ENCODE results near the gene EIF6. TPM values are rescaled to one million over a fixed set of nuclear protein-coding genes. Genes with fewer than 3 reads are reported as not detected.
"Not testable (repeated sequence)": the region's sequence is repeated elsewhere in the genome, so short reads cannot be mapped to it uniquely, and the experiment has no call there.

EIF6 gene
- total RNA-seq, 1 experiment from 2014 or later, result 435 TPM

DNA sequence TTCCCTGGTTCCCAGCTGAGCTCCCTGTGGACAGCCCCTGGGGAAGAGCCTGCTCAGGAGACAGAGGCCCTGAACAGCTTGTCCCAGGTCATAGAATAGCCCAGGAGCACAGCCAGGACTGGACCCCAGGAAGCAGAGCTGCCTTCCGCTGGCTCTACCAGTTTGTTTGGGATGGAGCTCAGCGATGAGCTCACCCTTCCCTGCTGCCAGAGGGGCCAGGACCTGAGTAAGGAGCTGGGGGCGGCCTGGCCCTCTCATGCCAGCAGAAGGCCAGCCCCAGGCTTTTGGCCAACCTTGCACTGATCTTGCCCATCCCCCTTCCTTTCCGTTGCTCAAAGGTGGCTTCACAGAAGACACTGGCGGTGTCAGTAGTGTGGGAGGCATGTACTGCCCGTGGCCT, 24.1 kb downstream of the EIF6 start:
- no peak for DNase-seq (ENCODE audit: low read depth)

DNA sequence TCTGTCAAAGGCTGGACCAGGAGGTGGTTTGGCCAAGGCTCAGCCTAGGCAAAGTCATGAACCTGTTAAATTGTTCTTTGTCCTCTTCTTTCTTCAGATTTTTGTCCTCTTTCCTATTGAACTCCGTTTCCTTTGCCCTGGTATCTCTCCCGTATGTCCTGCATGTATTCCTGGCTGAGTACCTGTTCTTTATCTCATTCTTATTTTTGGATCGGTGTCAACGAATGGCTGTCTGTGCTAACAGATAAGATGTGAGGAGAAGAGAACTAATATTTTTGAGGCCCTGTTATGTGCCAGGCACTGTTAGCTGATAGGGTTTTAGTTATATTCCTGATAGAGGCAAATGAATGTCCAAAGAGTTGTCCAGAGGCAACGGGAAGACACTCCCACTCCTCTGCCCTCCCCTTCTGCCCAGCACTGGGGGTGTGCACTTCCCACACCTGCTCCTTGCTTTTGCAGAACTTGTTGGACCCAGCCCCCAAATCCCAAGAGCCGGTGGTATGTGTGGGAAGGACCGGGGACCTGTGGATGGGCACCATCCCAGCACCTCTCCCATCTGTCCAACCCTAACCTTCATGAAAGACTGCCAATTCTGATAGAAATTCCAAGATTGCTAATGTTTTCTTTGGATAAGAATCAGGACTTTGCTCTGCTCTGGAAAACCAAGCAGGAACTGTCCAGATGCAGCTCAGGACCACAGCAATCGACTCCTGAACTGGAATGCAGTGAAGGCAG, 27.2 kb downstream of the EIF6 start:
- DNase-seq (ENCODE audit: low read depth), result peak; percentile 80

DNA sequence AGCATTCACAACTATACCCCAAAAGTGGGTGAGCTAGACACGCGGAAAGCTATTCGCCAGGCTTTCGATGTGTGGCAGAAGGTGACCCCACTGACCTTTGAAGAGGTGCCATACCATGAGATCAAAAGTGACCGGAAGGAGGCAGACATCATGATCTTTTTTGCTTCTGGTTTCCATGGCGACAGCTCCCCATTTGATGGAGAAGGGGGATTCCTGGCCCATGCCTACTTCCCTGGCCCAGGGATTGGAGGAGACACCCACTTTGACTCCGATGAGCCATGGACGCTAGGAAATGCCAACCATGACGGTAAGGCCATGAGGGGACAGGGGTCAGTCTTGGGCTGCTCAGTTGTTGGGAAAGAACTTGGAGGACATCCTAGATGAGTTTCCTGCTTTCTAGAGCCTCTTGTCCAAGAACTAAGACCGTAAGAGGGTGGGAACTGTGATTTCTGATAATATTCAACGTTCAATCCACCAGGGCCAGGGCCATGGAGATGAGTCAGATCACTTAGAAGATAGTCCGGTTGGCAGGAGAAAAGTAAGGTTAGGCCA, 30.0 kb downstream of the EIF6 start:
- no peak for DNase-seq (ENCODE audit: low read depth)

DNA sequence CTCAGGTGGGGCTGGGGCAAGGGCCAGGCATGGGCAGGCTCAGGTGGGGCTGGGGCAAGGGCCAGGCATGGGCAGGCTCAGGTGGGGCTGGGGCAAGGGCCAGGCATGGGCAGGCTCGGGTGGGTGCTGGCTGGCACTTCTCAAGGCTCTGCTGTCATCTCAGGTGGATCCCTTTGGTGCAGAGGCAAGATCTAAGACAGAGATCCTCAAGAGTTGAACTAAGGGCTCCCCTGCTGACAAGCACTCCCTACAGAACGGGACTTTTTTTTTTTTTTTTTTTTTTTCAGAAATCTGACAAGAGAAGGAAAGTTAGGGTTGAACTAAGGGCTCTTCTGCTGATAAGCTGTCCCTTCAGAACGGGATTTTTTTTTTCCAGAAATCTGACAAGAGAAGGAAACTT, 31.6 kb downstream of the EIF6 start:
- no peak for DNase-seq (ENCODE audit: low read depth)

DNA sequence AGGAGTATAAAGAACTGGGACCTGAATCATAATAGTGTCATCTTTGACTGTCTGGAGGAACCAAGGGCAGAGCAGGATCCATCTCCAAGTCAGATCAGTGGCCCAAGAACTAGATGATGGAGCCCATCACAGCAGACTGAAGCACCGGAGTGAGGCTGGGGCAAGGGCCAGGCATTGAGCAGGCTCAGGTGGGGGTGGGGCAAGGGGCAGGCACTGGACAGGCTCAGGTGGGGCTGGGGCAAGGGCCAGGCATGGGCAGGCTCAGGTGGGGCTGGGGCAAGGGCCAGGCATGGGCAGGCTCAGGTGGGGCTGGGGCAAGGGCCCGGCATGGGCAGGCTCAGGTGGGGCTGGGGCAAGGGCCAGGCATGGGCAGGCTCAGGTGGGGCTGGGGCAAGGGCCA, 32.0 kb downstream of the EIF6 start:
- not testable (repeated sequence) for DNase-seq (ENCODE audit: low read depth)

DNA sequence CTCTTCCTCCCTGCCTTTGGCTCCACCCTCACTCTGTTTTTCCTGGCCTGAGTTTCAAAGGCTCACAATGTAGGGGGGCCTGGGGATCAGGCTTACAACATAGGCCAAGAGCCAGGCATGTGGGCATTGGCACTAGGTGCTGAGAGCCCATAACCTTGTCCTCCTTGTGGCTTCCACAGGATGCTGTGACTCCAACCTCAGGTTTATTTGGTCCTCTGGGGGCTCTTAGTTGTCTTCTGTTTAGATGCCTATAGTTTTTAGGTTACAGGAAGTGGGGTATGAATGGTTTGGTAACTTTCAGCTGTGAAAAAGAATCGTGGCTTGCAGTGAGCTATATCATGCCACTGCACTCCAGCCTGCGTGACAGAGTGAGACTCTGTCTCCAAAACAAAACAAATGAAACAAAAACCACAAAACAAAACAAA, 32.5 kb downstream of the EIF6 start:
- no peak for DNase-seq (ENCODE audit: low read depth)

DNA sequence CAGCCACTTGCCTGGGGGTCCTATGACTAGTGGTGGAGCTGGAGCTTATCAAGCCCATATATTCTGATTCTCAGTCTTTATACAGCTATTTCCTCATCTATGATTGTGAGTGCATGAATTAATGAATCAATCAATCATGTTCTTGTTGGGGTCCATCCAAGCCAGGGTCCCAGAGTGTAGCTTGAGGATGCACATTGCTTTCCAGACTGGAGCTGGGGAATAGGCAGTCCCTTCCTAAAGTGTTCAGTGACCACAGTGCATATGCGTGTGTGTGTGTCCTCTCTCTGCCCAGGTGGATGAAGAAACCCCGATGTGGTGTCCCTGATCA, 33.0 kb downstream of the EIF6 start:
- DNase-seq (ENCODE audit: low read depth), result no peak

DNA sequence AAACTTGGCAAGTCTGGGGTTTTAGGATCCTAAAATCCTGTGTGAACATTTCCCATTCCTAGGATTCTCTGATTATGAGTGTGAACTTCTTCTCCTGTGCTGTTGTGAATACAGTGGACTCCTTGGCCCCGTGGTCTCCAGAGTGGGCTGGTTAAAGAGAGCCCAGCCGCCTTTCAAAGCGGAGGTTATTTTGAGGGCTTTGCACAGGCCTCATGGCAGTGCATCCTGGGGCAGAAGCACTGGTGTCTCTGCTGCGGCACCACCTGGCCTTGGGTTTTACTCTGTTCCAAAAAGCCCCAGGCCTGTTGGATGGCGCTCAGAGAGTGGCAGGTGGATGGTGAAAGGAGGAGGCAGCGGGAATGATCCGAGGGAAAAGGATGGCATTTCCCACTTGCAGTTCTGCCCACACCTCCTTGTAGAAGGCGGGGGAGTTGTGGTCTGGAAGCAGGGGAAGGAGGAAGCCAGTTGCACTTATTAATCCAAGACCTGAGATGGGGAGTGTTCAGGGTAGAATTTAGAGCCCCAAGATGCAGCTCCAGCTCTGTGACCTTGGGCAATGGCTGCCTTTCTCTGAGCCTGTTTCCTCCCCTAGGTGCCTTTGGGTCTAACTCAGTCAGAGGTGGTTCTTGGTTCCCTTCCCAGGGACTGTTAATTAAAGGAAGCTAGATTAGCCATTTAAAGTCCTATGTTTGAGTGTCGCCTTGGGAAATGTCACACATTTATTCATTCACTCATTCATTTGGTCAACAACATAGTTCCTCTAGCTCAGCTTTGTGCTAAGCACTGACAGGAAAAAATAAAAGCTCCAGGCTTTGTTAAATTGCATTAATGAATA, 35.7 kb downstream of the EIF6 start:
- DNase-seq (ENCODE audit: low read depth), result no peak

DNA sequence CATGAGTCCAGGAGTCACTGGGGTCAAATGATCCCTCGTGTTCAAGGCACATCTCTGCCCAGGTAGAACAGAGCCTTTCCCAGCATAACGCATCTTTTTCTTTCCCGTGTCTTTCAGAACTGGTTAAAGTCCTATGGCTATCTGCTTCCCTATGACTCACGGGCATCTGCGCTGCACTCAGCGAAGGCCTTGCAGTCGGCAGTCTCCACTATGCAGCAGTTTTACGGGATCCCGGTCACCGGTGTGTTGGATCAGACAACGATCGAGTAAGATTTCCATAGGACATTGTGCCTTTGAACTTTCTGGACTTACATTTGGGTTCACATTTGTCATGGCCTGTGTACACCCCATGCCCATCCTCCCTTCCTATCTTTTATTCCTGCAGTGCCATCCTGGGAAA, 37.8 kb downstream of the EIF6 start:
- DNase-seq (ENCODE audit: low read depth), result no peak

DNA sequence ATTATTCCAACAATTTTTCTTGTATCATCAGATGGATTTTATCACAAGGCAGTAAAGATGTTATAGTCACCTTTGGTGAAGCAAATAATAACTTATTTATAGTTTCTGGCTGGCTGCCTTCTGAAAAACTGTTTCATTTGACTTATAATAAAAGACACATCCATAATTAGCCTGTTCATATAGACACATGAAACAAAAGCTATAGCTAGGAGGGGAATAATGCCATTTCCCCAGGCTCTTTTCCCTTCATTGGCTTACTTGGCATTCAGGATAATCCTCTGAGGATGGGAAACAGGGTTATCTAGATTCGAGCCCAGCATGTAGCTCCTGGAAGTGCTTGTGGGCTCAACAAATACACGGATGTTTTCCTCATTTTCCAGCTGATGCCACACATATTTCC, 40.6 kb downstream of the EIF6 start:
- no peak for DNase-seq (ENCODE audit: low read depth)

DNA sequence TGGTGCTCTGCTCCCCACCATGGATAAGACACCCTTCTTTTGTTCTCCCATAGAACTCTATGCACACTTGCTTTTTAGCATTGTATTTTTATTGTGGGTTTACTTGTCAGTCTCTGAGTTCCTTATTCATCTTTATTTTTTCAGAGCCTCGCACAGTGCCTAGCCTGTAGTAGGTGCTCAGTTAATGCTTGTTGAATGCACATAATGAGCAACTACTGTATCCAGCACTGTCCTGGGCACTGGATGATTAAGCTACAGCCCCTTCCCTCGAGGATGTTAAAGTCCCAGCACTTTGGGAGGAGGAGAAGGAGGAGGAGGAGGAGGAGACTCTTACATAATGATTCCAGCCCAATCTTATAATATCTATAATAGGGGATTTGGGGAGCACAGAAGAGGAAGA, 41.3 kb downstream of the EIF6 start:
- no peak for DNase-seq (ENCODE audit: low read depth)

DNA sequence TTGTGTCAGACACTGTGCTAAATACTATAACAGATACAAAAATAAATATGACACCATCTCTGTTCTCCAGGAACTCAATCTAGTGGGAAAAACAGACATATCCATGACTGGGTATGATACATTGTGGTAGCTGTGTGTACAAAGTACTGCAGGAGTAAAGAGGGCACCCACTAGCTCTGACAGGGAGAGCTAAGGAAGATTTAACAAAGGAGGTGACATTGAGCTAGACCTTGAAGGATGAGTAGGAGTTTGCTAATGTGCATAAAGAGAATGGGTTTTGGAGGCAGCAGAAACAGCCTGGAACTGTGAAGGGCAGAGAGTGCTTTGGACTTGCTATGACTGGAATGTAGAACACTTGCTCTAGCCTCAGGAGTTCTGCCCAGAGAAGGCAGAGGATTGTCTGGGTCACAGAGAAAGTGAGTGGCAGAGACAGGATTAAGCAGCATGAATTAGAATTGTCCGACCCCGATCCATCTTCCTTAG, 43.7 kb downstream of the EIF6 start:
- DNase-seq (ENCODE audit: low read depth), result no peak

DNA sequence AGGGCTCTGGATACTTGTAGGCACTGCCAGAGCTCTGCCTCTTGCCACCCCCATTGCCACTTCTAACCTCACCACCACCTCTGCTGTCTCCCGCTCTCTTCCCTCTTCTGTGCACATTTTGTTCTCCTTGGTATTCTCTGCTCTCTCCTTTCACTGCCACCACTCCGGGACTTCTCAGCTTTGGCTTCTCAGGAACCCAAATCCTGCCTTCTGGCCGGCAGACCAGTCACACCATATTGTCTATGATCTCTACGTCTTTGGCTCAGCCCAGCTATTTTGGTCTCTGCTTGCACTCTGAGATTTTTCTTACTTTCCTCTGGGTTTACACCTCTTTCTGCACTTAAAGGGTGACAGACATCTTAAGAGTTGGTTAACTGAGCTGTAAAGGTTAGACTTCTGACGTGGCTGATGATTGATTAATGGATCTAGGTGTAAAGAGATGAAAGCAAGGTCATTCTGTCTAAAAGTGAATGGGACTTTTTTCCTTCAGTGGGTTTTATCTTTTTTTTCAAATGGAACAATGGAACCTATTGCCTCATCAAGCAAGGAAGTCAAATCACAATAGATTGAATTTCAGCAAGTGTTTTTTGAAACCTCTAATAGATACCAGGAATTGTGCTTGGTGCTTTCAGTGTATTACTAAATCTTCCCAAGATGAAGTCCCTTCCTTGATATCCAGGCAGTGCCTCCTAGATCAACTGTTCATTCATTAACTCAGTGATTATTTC, 44.3 kb downstream of the EIF6 start:
- no peak for DNase-seq (ENCODE audit: low read depth)

DNA sequence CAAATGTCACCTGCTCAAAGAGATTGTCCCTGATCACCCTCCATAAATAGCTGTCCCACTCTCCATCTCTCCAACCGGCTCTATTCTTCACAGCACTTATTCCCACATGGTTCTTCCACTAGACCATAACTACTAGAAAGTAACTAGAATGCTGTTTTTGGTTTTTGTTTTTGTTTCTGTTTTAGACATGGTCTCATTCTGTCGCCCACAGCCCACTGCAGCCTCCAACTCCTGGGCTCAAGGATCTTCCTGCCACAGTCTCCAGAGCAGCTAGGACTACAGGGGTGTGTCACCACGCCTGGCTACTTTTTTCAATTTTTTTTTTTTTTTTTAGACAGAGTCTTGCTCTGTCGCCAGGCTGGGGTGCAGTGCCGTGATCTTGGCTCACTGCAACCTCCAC, 45.8 kb downstream of the EIF6 start:
- DNase-seq (ENCODE audit: low read depth), result no peak

DNA sequence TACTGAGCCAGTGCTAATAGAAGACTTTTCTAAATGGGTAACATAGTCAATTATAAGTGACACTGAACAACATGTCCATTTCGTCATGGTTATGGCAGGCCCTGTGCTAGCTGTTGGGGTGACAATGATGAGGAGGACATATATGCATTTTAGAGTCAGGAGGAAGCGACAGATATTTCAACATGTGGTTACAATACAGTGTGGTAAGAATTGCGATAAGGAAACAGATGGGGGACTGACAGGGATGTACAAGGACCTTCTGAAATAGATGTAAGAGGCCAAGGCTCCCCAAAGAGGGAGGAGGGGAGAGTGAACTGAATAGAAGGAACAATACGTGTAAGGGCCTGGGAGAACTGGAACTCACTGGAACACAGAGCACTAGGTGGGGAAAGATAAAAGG, 46.4 kb downstream of the EIF6 start:
- DNase-seq (ENCODE audit: low read depth), result peak; percentile 52

DNA sequence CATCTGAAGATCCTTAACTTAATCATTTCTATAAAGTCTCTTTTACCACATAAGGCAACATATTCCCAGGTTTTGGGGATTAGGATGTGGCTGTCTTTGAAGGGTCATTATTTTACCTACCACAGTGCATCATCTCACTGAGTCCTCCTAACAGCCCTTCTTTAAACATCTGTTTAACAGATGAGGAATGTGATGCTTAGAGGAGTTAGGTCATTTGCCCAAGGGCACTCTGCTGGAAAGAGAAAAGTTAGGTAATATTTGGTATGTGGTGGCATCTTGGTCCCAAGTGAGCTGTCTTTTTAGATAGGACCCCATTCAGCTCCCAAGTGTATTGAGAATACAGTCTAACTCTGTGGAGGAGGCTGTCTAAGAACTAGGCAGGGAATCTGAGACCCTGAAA, 47.1 kb downstream of the EIF6 start:
- DNase-seq (ENCODE audit: low read depth), result peak; percentile 93

DNA sequence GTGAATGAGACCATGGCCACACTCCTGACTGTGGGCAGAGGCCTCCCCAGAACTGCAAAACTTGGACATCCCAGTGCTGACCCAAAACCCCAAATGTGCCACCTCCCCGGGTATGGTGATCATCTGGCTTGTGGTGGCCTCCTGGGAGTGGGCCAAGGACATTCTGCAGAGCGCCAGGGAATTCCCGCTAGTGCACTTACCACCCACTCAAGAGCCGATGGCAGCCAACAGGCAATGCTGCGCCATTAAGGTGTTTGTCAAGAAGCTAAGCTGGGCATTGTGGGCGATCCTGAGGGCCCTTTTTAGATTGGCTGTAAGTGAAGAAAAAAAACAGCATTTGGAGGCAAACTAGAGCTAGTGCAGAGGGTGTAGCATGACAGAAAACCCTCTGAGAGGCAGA, 48.7 kb downstream of the EIF6 start:
- DNase-seq (ENCODE audit: low read depth), result peak; percentile 63

DNA sequence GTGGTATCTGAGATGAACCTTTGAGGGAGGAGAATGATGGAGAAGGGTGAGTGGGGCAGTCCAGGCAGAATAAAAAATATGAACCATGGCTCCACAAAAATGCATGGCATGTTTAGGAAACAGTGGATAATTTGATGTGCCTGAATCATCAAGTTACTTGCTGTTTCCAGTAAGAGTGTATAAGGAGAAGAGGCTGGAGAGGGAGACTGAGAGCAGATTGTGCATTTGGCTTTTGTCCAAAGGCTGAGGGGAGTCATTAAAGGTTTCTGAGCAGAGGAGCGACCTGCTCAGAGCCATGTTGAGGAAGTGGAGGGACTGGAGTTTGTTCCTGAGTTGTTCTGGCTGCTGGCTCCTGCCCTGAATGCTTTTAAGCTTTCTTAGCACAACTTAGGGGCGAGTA, 52.0 kb downstream of the EIF6 start:
- peak; percentile 59 for DNase-seq (ENCODE audit: low read depth)
